Esophagus (tissue), 2 donors: ENCODE data around the gene JUP. TPM values are rescaled to one million over a fixed set of nuclear protein-coding genes. Genes with fewer than 3 reads are reported as not detected.

ENCODE experiments used
- H3K27ac ChIP-seq, 2 donors: one replicate each; pipeline ENCODE4 v1.5.1; 2013; ENCODE audit warnings: low read depth in 2 of 2, mild to moderate bottlenecking in 2 of 2, inconsistent platforms in 1 of 2, low read length in 1 of 2, moderate library complexity in 1 of 2
- H3K27me3 ChIP-seq, 2 donors: one replicate each; pipeline ENCODE4 v1.6.1; 2013; ENCODE audit warnings: low read length in 2 of 2, control low read depth in 1 of 2, mild to moderate bottlenecking in 1 of 2; ENCODE audit not compliant: insufficient read depth in 2 of 2, control insufficient read depth in 1 of 2
- H3K36me3 ChIP-seq, 2 donors: one replicate each; pipeline ENCODE4 v1.6.1; 2013; ENCODE audit warnings: low read length in 1 of 2; ENCODE audit not compliant: control insufficient read depth in 2 of 2, insufficient read depth in 2 of 2
- H3K4me1 ChIP-seq, 2 donors: one replicate each; pipeline ENCODE4 v1.6.1; 2013; ENCODE audit warnings: low read length in 1 of 2; ENCODE audit not compliant: control insufficient read depth in 2 of 2, insufficient read depth in 2 of 2
- H3K4me3 ChIP-seq, 2 donors: one replicate each; pipeline ENCODE4 v1.5.1; 2013; ENCODE audit warnings: low read length in 2 of 2, mild to moderate bottlenecking in 2 of 2, low read depth in 1 of 2, moderate library complexity in 1 of 2
- H3K9me3 ChIP-seq, 2 donors: one replicate each; pipeline ENCODE4 v1.6.1; 2013; ENCODE audit warnings: mild to moderate bottlenecking in 2 of 2, low read depth in 1 of 2, low read length in 1 of 2, moderate library complexity in 1 of 2; ENCODE audit not compliant: control insufficient read depth in 2 of 2, insufficient read depth in 1 of 2
- WGBS, 2 donors: extraction: QIAGEN DNeasy Blood & Tissue Kit; methylation state at CpG; one replicate each; pipeline ENCODE4 v1.1.7; 2013; 5-methylcytosine and 5-hydroxymethylcytosine counted together
- polyA plus RNA-seq, 2 donors: library from polyadenylated mRNA; stranded (reverse); fragments of 200-250 nt; gene quantifications; one replicate each; pipeline ENCODE4 v1.2.3, GENCODE V29; 2013
- donor health status: healthy with polysubstance abuse.
- donor health status: Bipolar disorder and iron deficiency.

JUP gene
- polyA plus RNA-seq, 2 donors, result 445 to 752 TPM

DNA sequence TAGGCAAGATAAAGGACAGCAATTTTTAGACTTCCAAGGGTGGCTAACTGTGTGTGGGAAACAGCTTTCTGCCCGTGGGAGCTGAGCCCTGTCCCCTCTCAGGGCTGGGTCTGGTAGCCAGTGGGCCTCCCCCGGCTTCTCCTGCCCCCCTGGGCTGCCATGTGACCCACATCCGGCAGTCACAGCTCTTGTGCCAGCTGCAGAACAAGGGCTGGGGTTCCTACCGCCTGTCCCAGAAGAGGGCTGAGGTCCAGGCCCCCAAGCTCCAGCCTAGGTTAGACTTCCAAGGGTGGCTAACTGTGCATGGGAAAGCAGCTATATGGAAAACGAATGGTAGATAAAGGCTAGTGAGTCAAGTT, 68.2 kb downstream of the JUP start:
- H3K27ac ChIP-seq, result no peak overlapping the region
- H3K27me3 ChIP-seq, result no peaks in the 10 kb centered on the region
- H3K4me3 ChIP-seq, result no peak overlapping the region
- WGBS, 2 donors, result 36 to 42% methylated on average over 5 of the region's 5 CpGs
- no peaks in the 10 kb centered on the region for H3K36me3 ChIP-seq
- H3K9me3 ChIP-seq, result no peaks in the 10 kb centered on the region
- no peaks in the 10 kb centered on the region for H3K4me1 ChIP-seq

DNA sequence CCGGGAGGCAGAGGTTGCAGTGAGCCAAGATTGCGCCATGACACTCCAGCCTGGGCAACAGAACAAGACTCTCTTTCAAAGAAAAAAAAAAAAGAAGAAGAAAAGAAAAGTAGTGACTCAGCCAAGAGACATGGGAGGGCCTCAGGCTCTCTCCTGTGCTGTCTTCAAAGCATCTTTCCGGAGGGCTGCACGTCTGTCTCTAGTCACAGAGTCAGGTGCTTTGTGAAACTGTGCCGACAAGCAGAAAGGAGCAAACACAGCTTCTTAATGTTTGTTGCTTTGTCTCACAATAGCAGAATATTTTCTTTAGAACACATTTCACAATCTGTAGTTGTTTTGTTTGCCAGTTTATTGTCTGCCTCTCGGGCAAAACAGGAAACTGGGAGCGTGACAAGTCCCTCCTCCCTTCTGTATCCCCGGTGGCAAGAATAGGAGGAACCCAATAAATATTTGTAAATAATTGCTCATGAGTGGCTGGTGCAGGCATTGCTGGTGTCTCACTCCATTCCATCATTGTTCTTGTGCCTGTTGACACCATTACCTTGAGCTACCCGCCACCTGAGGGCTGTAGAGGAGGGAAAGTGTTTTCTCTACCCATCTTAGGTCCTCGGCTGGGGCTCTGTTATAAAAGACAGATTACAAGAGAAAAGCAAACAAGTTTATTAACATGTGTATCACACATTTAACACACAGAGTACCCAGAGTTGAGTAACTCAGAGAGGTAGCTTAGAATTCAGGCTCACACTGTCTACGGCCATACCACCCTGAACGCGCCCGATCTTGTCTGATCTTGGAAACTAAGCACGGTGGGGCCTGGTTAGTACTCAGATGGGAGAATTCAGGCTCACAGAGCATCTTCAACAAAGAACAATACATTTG, 68.9 kb downstream of the JUP start:
- H3K9me3 ChIP-seq, result no peaks in the 10 kb centered on the region
- no peak overlapping the region for H3K4me3 ChIP-seq
- WGBS, 2 donors, result 40 to 46% methylated on average over 15 of the region's 15 CpGs
- H3K4me1 ChIP-seq, result no peaks in the 10 kb centered on the region
- H3K27me3 ChIP-seq, result no peaks in the 10 kb centered on the region
- no peaks in the 10 kb centered on the region for H3K36me3 ChIP-seq
- peak overlapping the region in 1 of 2 donors; percentile 60 for H3K27ac ChIP-seq

DNA sequence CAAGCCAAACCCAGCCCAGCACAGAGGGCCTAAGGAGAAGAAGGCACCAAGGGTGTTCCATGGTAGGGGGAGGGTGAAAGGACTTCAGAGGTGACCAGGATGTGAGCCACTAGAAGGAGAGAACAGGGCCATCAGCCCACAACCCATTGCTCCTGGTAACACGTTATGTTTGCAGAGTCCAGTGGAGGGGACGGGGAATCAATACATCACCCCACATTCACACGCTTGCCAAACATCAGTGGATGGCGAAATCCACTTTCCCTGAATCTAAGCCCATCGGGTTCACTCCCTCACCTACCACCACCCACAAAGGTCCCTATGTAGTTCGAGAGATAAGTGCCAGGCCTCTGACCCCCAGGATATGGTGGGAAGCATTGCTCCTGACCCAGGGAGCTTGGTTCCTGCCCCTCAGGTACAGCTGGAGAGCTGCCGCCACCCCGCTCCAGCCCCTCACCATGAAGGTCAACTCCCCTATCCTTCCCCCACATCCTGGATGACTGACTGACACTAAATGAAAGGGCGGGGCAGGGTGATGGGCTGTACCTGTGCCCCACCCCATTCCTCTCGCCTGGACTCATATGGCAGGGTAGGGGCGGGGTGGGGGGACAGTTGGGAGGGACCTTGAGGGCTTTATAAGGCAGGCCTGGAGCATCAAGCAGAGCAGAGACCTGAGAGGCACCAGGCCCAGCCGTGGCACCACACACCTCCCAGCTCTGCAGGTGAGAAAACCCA, 74.7 kb downstream of the JUP start, which contains the start of gene GAST:
Gene GAST (plus strand): TSS at position 663 of the 732 bp plus-strand sequence. CDS start 3,106 bp downstream, outside the sequence.
- Histone ChIP-seq H3K4me3 (no peak within 1 kb of the TSS), H3K9me3 (no peaks in the 10 kb centered on the region), H3K4me1 (no peaks in the 10 kb centered on the region), H3K27me3 (no peaks in the 10 kb centered on the region), H3K36me3 (no peaks in the 10 kb centered on the region), H3K27ac (no peak within 1 kb of the TSS)
- 83 to 87% methylated on average over 12 of the region's 12 CpGs for WGBS, 2 donors

DNA sequence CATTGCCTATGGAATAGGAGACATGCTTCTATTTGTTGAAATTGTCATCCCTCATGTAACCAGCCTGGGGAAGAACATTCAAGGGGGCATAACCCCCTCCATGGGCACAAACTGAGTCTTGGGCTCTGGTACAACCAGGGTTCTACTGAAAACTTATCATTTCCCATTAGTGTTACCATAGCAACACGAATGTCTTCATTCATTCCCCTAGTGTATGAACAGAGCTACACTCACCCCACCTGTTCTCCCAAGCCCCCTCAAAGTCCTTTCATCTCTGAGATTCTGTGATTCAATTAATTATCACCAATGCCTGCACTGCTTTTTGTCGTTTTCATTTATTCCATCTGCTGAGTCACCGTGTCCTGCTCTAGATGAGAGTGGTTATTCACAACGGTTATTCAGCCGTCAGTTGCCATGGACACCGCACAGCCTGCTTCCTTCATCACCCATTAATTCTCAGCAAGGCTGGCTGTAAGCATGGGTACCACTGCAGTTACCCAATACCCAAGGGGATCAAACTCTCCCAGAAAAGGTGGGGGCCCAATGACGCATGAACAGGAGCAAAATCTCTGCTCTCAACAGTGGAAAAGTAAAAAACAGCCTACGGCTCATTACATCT, 75.9 kb downstream of the JUP start:
- H3K4me3 ChIP-seq, result no peak overlapping the region
- 52 to 56% methylated on average over 8 of the region's 8 CpGs for WGBS, 2 donors
- peaks cover 0 to 2% of the 10 kb centered on the region in 2 donors for H3K4me1 ChIP-seq
- no peak overlapping the region for H3K27ac ChIP-seq
- no peaks in the 10 kb centered on the region for H3K9me3 ChIP-seq
- no peaks in the 10 kb centered on the region for H3K27me3 ChIP-seq
- no peaks in the 10 kb centered on the region for H3K36me3 ChIP-seq

DNA sequence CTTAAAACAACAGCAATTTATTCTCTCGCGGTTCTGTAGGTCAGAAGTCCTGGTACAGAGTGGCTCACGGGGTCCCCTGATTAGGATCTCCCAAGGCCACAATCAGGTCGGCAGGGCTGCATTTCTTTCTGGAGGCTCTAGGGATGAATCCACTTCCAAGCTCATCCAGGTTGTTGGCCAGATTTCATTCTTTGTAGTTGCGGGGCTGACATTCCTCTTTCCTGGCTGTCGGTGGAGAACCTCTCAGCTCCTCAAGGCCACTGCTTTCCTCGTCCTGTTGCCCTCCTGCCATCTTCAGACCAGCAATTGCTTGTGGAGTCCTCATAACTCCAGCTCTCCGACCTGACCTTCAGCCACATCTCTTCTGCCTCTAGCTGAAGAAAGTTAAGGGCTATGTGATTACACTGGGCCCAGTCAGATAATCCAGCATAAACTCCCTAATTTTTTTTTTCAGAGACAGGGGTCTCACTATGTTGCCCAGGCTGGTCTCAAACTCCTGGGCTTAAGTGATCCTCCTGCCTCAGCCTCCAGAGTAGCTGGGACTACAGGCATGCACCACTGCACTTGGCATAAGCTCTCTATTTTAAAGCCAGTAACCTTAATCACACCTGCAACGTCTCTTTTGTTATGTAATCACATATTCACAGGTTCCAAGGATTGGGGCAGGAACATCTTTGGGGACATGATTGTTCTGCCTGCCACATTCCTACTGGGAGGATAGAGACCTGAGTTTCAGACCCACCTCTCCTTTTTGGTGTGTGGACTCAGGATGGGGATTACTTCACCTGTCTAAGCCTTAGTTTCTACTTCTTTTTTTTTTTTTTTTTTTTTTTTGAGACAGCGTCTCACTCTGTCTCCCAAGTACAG, 78.5 kb downstream of the JUP start:
- WGBS, 2 donors, result 76 to 77% methylated on average over 10 of the region's 10 CpGs
- Histone ChIP-seq H3K27me3 (no peaks in the 10 kb centered on the region), H3K36me3 (no peaks in the 10 kb centered on the region), H3K4me3 (no peak overlapping the region), H3K4me1 (peaks cover 0 to 2% of the 10 kb centered on the region in 2 donors), H3K27ac (no peak overlapping the region), H3K9me3 (no peaks in the 10 kb centered on the region)

DNA sequence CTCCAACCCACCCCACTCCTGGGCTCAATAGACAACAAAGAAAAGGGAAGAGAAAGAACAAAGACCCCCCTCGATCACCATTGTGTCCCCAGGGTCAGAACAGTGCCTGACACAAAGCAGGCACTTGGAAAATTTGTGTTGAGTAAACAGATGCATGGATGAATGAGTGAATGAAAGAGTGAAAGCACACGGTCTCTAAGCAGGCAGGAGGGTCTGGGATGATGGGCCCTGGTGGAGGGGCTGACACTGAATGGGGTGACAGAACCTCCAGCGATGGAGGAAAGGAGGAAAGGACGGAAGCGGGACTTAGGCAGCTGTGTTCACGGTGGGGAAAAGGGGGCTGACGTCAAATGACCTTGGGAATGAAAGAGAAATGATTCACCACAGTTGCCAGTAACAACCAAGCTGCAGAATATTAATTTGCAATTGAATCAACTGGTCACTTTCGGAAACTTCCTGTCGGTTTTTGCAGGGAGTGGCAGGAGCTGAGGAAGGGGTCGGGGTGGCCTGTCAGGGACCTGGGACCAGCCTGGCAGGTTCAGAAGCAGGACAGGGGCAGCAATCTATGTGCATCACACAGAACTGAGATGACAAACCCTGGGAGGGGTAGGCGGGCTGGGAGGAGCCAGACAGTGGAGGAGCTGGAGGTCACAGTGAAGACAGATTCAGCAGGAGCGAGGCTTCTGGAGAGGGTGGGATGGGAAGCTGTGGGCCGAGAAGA, 81.1 kb downstream of the JUP start:
- H3K9me3 ChIP-seq, result no peaks in the 10 kb centered on the region
- H3K4me1 ChIP-seq, result peaks cover 0 to 2% of the 10 kb centered on the region in 2 donors
- no peak overlapping the region for H3K4me3 ChIP-seq
- H3K27me3 ChIP-seq, result no peaks in the 10 kb centered on the region
- H3K27ac ChIP-seq, result no peak overlapping the region
- H3K36me3 ChIP-seq, result no peaks in the 10 kb centered on the region
- 65 to 72% methylated on average over 13 of the region's 13 CpGs for WGBS, 2 donors

Other genes starting within 250 kb of the JUP start
- under 1 TPM; 0.12 to 0.24 TPM for gene KRT9, start 214.7 kb downstream of the JUP start, polyA plus RNA-seq
- gene KRT14, start 199.8 kb downstream of the JUP start, polyA plus RNA-seq, result 1,000 to 10,000 TPM in 1 of 2 donors, 100 to 1,000 TPM in 1; 516 to 1,961 TPM
- 100 to 1,000 TPM; 413 to 534 TPM for gene KRT16, start 173.9 kb downstream of the JUP start, polyA plus RNA-seq
- 100 to 1,000 TPM in 1 of 2 donors, 10 to 100 TPM in 1; 92.9 to 191 TPM for gene KRT17, start 162.1 kb downstream of the JUP start, polyA plus RNA-seq
- 100 to 1,000 TPM; 342 to 553 TPM for gene EIF1, start 97.8 kb downstream of the JUP start, polyA plus RNA-seq
- gene GAST, start 74.4 kb downstream of the JUP start, polyA plus RNA-seq, result not detected
- gene HAP1, start 52.1 kb downstream of the JUP start, polyA plus RNA-seq, result 1 to 10 TPM in 1 of 2 donors, under 1 TPM in 1; 0.35 to 1.4 TPM
- gene P3H4, start 25.2 kb upstream of the JUP start, polyA plus RNA-seq, result 1 to 10 TPM; 1.7 TPM
- gene FKBP10, start 26.3 kb upstream of the JUP start, polyA plus RNA-seq, result 1 to 10 TPM; 5.8 to 5.9 TPM
- gene NT5C3B, start 49.5 kb upstream of the JUP start, polyA plus RNA-seq, result 10 to 100 TPM; 35.9 to 36.0 TPM
- under 1 TPM; 0.22 to 0.39 TPM for gene KLHL10, start 51.1 kb upstream of the JUP start, polyA plus RNA-seq
- gene KLHL11, start 78.7 kb upstream of the JUP start, polyA plus RNA-seq, result under 1 TPM; 0.59 to 0.74 TPM
- 10 to 100 TPM; 16.4 to 27.1 TPM for gene ACLY, start 132.2 kb upstream of the JUP start, polyA plus RNA-seq
- gene ODAD4, start 143.9 kb upstream of the JUP start, polyA plus RNA-seq, result under 1 TPM; 0.18 to 0.31 TPM
- gene CNP, start 180.1 kb upstream of the JUP start, polyA plus RNA-seq, result 10 to 100 TPM; 45.2 to 49.1 TPM
- gene DNAJC7, start 230.7 kb upstream of the JUP start, polyA plus RNA-seq, result 10 to 100 TPM; 55.4 to 66.4 TPM
- 10 to 100 TPM; 28.8 to 32.5 TPM for gene NKIRAS2, start 233.4 kb upstream of the JUP start, polyA plus RNA-seq